ENCODE results near the gene KIF16B.

DNA sequence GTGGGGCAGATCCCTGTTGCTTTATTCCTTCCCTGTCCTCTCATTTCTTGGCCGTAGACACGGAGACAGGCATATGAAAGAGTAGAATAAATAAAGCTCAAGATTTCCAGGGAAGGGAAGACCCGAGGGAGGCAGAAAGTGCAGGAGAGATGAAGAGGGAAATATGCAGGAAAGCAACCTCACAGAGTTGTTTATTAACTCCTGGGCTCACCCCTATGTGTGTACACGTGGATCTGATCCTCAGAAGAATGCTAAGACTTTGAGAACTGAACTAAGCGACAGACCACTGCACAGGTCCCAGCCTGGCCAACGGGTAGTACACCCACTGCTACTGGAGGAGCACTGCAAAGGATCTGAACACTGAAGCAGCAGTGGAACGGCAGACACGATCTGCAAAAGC is 156.2 kb downstream of the KIF16B start:
- TF ChIP-seq, protein P1, sequence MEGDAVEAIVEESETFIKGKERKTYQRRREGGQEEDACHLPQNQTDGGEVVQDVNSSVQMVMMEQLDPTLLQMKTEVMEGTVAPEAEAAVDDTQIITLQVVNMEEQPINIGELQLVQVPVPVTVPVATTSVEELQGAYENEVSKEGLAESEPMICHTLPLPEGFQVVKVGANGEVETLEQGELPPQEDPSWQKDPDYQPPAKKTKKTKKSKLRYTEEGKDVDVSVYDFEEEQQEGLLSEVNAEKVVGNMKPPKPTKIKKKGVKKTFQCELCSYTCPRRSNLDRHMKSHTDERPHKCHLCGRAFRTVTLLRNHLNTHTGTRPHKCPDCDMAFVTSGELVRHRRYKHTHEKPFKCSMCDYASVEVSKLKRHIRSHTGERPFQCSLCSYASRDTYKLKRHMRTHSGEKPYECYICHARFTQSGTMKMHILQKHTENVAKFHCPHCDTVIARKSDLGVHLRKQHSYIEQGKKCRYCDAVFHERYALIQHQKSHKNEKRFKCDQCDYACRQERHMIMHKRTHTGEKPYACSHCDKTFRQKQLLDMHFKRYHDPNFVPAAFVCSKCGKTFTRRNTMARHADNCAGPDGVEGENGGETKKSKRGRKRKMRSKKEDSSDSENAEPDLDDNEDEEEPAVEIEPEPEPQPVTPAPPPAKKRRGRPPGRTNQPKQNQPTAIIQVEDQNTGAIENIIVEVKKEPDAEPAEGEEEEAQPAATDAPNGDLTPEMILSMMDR (IDR thresholded peaks at IDR 0.05; ENCODE audit: low read depth, low read length): no peak
- TF ChIP-seq EZH2phosphoT487 (IDR thresholded peaks at IDR 0.05; ENCODE audit: low read depth): no peak
